Measurements from ENCODE around the gene C6.

DNA sequence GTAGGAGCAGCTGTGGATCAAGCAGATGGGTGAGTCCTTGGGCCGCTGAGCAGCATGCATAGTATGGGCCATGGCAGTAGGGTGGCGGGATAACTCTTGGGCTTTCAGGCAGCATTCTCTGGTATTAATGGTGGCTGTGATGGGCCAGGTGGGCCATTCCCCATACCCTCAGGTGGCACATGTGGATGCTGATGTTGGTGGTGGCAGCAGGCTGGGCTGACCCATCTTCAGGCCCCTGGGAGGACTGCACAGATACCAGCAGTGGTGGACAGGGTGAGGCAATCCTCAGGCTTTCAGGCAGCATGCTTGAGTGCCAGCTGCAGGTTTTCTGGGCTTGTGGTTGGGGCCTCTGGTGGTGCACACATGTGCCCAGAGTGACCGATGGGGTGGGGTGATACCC, 27.1 kb upstream of the C6 start:
- no peak for TF ChIP-seq EZH2 (IDR thresholded peaks at IDR 0.05)
- no peak for TF ChIP-seq POLR2AphosphoS5 (IDR thresholded peaks at IDR 0.05; ENCODE audit: borderline replicate concordance, low read depth, low read length)

Data from SK-N-MC (cell line).